Effector memory CD8-positive, alpha-beta T cell (primary cell): ENCODE results near the gene DLX4.
A peak's percentile ranks its signal among the peaks of the same experiment; 100 is the strongest.

Experiments
- ATAC-seq: fragments of 150-1000 bp; cut with Tn5 transposase; replicated peaks from 2 replicates; pipeline ENCODE4 v1.10.0; 2021; ENCODE audit warnings: mild to moderate bottlenecking, moderate library complexity
- DNase-seq, 3 experiments: peaks; one replicate each; pipeline ENCODE4 v3.0.0; 2021
- H3K27ac Mint-ChIP-seq, 2 donors: one replicate each; pipeline ENCODE4 v1.8.0; 2022; ENCODE audit warnings: mild to moderate bottlenecking in 2 of 2, mixed read lengths in 2 of 2, moderate library complexity in 2 of 2
- H3K27me3 Mint-ChIP-seq, 2 donors: one replicate each; pipeline ENCODE4 v1.8.0; 2022; ENCODE audit warnings: mixed read lengths in 2 of 2
- H3K36me3 Mint-ChIP-seq: one replicate; pipeline ENCODE4 v1.8.0; 2022; ENCODE audit warnings: mild to moderate bottlenecking, moderate library complexity, mixed read lengths; ENCODE audit not compliant: insufficient read depth
- H3K4me1 Mint-ChIP-seq, 2 donors: one replicate each; pipeline ENCODE4 v1.8.0; 2022; ENCODE audit warnings: low read depth in 2 of 2, mixed read lengths in 2 of 2
- H3K4me3 Mint-ChIP-seq, 2 donors: one replicate each; pipeline ENCODE4 v1.8.0; 2022; ENCODE audit warnings: mild to moderate bottlenecking in 2 of 2, mixed read lengths in 2 of 2, moderate library complexity in 2 of 2
- H3K9me3 Mint-ChIP-seq, 2 donors: one replicate each; pipeline ENCODE4 v1.8.0; 2022; ENCODE audit warnings: mixed read lengths in 2 of 2

Gene DLX4

DNA sequence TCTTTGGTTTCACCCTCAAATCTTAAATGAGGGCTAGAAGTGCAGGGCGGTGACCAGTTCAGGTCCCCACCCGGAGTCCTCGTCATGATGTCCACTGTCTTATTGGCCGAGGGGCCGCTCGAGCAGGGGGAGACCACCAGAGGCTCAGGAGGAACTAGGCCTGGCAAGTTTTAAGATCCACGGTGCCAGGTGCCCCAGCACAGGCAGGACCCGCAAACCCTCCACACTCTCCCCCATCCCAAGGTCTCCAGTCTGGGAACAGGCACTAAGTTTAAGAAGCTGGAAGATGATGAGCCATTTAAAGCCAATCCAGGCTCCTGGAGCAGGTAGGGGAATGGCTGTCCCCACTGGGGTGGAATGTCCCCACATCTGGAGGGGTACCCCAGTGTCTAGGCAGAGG lies 21.9 kb downstream of the DLX4 start:
- H3K4me1 Mint-ChIP-seq: peaks cover 20 to 21% of the 10 kb centered on the region in 2 donors
- no peaks in the 10 kb centered on the region for H3K9me3 Mint-ChIP-seq
- no peak overlapping the region for H3K27ac Mint-ChIP-seq
- no peak overlapping the region for H3K4me3 Mint-ChIP-seq
- DNase-seq: no peak
- ATAC-seq: no peak
- H3K27me3 Mint-ChIP-seq: peaks cover 85 to 99% of the 10 kb centered on the region in 2 donors
- H3K36me3 Mint-ChIP-seq: peaks cover 9% of the 10 kb centered on the region

GRCh38 chr17:49991409-49991808 lies 22.4 kb downstream of the DLX4 start:
- no peak overlapping the region for H3K27ac Mint-ChIP-seq
- H3K36me3 Mint-ChIP-seq: peaks cover 11% of the 10 kb centered on the region
- H3K9me3 Mint-ChIP-seq: no peaks in the 10 kb centered on the region
- H3K4me3 Mint-ChIP-seq: no peak overlapping the region
- DNase-seq (no peak), ATAC-seq (no peak)
- peaks cover 21 to 24% of the 10 kb centered on the region in 2 donors for H3K4me1 Mint-ChIP-seq
- H3K27me3 Mint-ChIP-seq: peaks cover 90 to 99% of the 10 kb centered on the region in 2 donors

- no peak for ATAC-seq
- peaks cover 25 to 27% of the 10 kb centered on the region in 2 donors for H3K4me1 Mint-ChIP-seq
- H3K9me3 Mint-ChIP-seq: no peaks in the 10 kb centered on the region
- no peak for DNase-seq
- H3K36me3 Mint-ChIP-seq: peaks cover 14% of the 10 kb centered on the region
- H3K27ac Mint-ChIP-seq: no peak overlapping the region
- H3K27me3 Mint-ChIP-seq: peaks cover 84 to 98% of the 10 kb centered on the region in 2 donors
- peak overlapping the region in 1 of 2 donors; percentile 65 for H3K4me3 Mint-ChIP-seq
Measured at GRCh38 chr17:49992191-49992932, 23.4 kb downstream of the DLX4 start.

DNA sequence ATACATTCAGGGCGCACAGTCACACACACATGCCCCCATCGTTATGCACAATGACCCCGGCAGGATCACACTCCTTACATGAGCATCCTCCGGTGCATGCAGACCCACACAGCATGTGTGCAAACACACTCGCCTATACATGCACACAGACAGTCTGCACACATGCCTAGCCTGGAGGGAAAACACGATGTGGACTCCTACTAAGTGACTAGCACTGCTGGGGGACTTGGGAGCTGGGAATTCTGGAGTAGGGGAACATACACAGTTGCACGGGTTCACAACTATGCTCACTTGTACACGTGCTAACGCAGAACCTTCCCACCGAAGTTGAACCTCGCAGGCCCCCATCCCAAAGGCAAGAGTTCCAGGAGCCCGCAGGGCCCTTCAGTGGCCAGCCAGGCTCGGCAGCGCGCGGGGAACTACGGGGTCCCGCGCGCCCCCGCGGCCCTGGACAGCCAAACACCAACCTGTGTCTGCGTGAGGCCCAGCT lies 24.0 kb downstream of the DLX4 start:
- Mint-ChIP-seq H3K4me3 (peak overlapping the region; percentile 65 to 89), H3K9me3 (no peaks in the 10 kb centered on the region), H3K4me1 (peaks cover 25 to 27% of the 10 kb centered on the region in 2 donors), H3K27ac (no peak overlapping the region), H3K36me3 (peaks cover 14% of the 10 kb centered on the region), H3K27me3 (peaks cover 78 to 98% of the 10 kb centered on the region in 2 donors)
- ATAC-seq: no peak
- no peak for DNase-seq

DNA sequence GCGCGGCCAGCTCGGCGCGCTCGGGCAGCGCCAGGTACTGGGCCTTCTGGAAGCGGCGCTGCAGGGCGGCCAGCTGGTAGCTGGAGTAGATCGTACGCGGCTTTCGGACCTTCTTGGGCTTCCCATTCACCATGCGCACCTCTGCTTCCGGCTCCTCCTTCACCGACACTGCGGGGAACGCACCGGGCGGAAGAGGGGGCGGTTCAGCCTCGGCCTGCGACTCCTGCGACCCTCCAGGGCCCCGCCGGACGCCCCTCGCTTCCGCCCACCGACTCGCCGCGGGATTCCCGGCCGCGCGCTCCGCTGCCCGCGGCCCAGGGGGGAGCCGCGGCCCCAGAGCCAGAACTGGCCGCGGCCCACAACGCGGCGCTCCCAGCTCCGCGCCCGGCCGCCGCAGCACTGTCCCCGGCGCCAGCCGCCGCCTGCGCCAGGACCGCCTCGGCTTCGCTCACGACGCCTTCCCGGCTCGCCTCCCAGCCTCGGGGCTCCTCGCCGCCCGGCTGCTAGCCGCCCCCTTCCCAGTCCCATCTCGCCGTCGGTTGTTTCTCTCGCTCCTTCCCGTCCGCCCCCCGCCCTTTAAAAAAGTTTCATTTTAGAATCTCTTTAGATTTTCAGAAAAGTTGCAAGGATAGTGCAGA lies 24.6 kb downstream of the DLX4 start:
- Mint-ChIP-seq H3K27me3 (peaks cover 75 to 98% of the 10 kb centered on the region in 2 donors), H3K36me3 (peaks cover 12% of the 10 kb centered on the region)

GRCh38 chr17:49994085-49995054 lies 25.4 kb downstream of the DLX4 start:
- Mint-ChIP-seq H3K27me3 (peaks cover 75 to 98% of the 10 kb centered on the region in 2 donors), H3K27ac (peak overlapping the region in 1 of 2 donors; percentile 65), H3K4me1 (peaks cover 25 to 31% of the 10 kb centered on the region in 2 donors), H3K9me3 (no peaks in the 10 kb centered on the region), H3K36me3 (peaks cover 9% of the 10 kb centered on the region), H3K4me3 (peak overlapping the region; percentile 80 to 89)
- no peak for ATAC-seq
- no peak for DNase-seq

More for the DNA sequence above, 24.6 kb downstream of the DLX4 start:
- Mint-ChIP-seq H3K4me1 (peaks cover 25 to 30% of the 10 kb centered on the region in 2 donors), H3K9me3 (no peaks in the 10 kb centered on the region), H3K27ac (no peak overlapping the region), H3K4me3 (peak overlapping the region; percentile 80 to 89)
- DNase-seq: no peak
- ATAC-seq: peak; percentile 24

GRCh38 chr17:49995055-49995738 lies 26.2 kb downstream of the DLX4 start, which contains the start of gene DLX3:
DLX3 (minus strand) TSS chr17:49995224; CDS start chr17:49994998, 226 bp downstream.
- no peaks in the 10 kb centered on the region for H3K9me3 Mint-ChIP-seq
- H3K27ac Mint-ChIP-seq: peak within 1 kb of the TSS in 1 of 2 donors; percentile 65
- DNase-seq: no peak
- H3K27me3 Mint-ChIP-seq: peaks cover 77 to 98% of the 10 kb centered on the region in 2 donors
- ATAC-seq: no peak
- H3K4me3 Mint-ChIP-seq: peak within 1 kb of the TSS; percentile 80 to 89
- H3K36me3 Mint-ChIP-seq: peaks cover 9% of the 10 kb centered on the region
- H3K4me1 Mint-ChIP-seq: peaks cover 25 to 31% of the 10 kb centered on the region in 2 donors

DNA sequence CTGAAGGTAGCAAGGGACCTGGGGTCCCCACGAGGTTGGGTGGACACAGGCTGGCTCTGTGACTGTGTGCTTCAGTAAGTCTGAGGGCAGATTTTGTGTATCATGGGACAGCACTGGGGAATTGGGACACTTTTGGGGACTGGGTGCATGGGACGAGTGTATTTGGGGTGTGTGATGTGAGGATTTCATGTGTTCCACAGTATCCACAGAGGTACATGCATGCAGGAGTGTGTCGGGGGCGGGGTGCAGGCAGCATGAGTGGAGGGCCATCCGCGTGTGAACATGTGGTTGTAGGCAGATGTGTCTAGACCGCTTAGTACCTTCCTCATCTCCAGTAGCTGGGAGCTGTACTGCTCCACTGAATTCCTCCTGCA lies 27.1 kb downstream of the DLX4 start:
- DNase-seq: no peak
- H3K9me3 Mint-ChIP-seq: no peaks in the 10 kb centered on the region
- ATAC-seq: no peak
- H3K36me3 Mint-ChIP-seq: peaks cover 9% of the 10 kb centered on the region
- H3K27me3 Mint-ChIP-seq: peaks cover 77 to 98% of the 10 kb centered on the region in 2 donors
- H3K27ac Mint-ChIP-seq: no peak overlapping the region
- H3K4me1 Mint-ChIP-seq: peaks cover 25 to 31% of the 10 kb centered on the region in 2 donors
- peak overlapping the region in 1 of 2 donors; percentile 59 for H3K4me3 Mint-ChIP-seq

- H3K27me3 Mint-ChIP-seq: peaks cover 77 to 98% of the 10 kb centered on the region in 2 donors
- peaks cover 6% of the 10 kb centered on the region for H3K36me3 Mint-ChIP-seq
- no peaks in the 10 kb centered on the region for H3K9me3 Mint-ChIP-seq
- H3K4me1 Mint-ChIP-seq: peaks cover 25 to 31% of the 10 kb centered on the region in 2 donors
- H3K27ac Mint-ChIP-seq: no peak overlapping the region
- H3K4me3 Mint-ChIP-seq: peak overlapping the region; percentile 53 to 63
- peak; percentile 70 to 73 (median 71) for DNase-seq
- peak; percentile 57 for ATAC-seq
Measured at GRCh38 chr17:49996495-49997300, 27.7 kb downstream of the DLX4 start.

- Mint-ChIP-seq H3K27me3 (peaks cover 78 to 97% of the 10 kb centered on the region in 2 donors), H3K9me3 (no peaks in the 10 kb centered on the region), H3K36me3 (peaks cover 6% of the 10 kb centered on the region), H3K4me1 (peaks cover 25 to 31% of the 10 kb centered on the region in 2 donors), H3K4me3 (peak overlapping the region; percentile 53 to 63), H3K27ac (no peak overlapping the region)
- no peak for DNase-seq
- no peak for ATAC-seq
Measured at GRCh38 chr17:49997301-49997650, 28.3 kb downstream of the DLX4 start.

DNA sequence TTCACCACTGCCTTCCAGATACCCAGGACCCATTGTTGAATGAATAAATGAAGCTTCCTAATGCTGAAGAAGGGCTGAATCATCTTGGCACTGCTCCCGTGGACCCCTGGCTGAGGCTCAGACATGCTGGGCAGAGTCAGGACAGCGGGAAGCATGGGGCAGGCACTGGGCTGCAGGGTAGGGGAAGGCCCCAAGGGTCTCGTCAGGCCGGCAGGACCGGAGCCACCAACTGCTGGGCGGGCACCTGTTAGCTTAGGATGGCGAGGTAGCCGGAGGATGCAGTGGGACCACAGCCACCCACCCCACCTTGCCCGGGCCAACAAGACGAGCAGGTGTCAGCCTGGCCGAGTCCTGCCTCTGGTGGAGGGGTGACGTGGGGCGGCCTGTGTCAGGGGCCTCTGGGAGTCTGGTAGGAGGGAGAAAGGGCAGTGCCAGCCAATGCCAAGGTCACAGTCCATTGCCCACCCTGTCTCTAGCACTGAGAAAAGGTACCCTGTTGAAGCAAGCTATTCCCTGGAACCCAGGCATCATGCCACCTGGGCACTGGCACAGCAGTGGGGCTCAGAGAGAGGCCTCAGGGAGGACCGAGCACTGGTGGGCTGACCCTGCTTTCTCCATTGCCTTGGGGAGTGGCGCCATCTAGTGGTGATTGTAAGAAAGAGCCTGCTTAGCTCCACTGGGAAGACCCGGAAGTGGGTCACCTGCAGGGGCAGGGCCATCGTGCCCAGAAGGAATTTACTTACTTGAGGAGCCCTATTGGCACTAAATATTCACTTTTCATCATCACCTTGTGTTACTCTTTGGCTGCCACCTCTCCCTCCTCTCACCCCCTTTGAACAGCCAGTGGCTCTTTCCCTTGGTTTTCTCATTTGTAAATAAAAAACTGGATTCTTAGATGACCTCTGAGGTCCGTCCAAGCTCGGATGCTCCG lies 29.0 kb downstream of the DLX4 start:
- Mint-ChIP-seq H3K4me1 (peaks cover 25 to 27% of the 10 kb centered on the region in 2 donors), H3K27me3 (peaks cover 75 to 89% of the 10 kb centered on the region in 2 donors), H3K9me3 (no peaks in the 10 kb centered on the region), H3K36me3 (peaks cover 6% of the 10 kb centered on the region), H3K27ac (peak overlapping the region in 1 of 2 donors; percentile 9), H3K4me3 (no peak overlapping the region)
- DNase-seq (peak; percentile 81 to 87 (median 82)), ATAC-seq (peak; percentile 81)
